ENCODE measurements around the gene MRPL32. TPM values are rescaled to one million over a fixed set of nuclear protein-coding genes. Genes with fewer than 3 reads are reported as not detected.

MRPL32 gene
- total RNA-seq, 1 donor = 53.1 TPM

- no peak for TF ChIP-seq CTCF (IDR thresholded peaks at IDR 0.05; ENCODE audit: insufficient read depth, low read length)
- DNase-seq (ENCODE audit: low read depth) = no peak
- no peak overlapping the region for H3K4me3 ChIP-seq (ENCODE audit: low read depth, low read length)
These were observed 28.6 kb downstream of the MRPL32 start for GRCh38 chr7:42960762-42961161.

- H3K4me3 ChIP-seq (ENCODE audit: low read depth, low read length) = no peak overlapping the region
- no peak for DNase-seq (ENCODE audit: low read depth)
- no peak for TF ChIP-seq CTCF (IDR thresholded peaks at IDR 0.05; ENCODE audit: insufficient read depth, low read length)
These were observed 29.0 kb downstream of the MRPL32 start for GRCh38 chr7:42961170-42961569.

GRCh38 chr7:42964293-42964692 is 32.1 kb downstream of the MRPL32 start:
- no peak overlapping the region for H3K4me3 ChIP-seq (ENCODE audit: low read depth, low read length)
- DNase-seq (ENCODE audit: low read depth) = no peak
- TF ChIP-seq CTCF (IDR thresholded peaks at IDR 0.05; ENCODE audit: insufficient read depth, low read length) = no peak

GRCh38 chr7:42964849-42965805 is 33.0 kb downstream of the MRPL32 start:
- DNase-seq (ENCODE audit: low read depth) = peak; percentile 35
- TF ChIP-seq CTCF (IDR thresholded peaks at IDR 0.05; ENCODE audit: insufficient read depth, low read length) = no peak
- no peak overlapping the region for H3K4me3 ChIP-seq (ENCODE audit: low read depth, low read length)

- no peak for TF ChIP-seq CTCF (IDR thresholded peaks at IDR 0.05; ENCODE audit: insufficient read depth, low read length)
- H3K4me3 ChIP-seq (ENCODE audit: low read depth, low read length) = no peak overlapping the region
- DNase-seq (ENCODE audit: low read depth) = no peak
These were observed 35.2 kb downstream of the MRPL32 start for GRCh38 chr7:42967391-42967790.

GRCh38 chr7:42972699-42973500 is 40.7 kb downstream of the MRPL32 start:
- DNase-seq (ENCODE audit: low read depth) = peak; percentile 97
- H3K4me3 ChIP-seq (ENCODE audit: low read depth, low read length) = no peak overlapping the region
- TF ChIP-seq CTCF (IDR thresholded peaks at IDR 0.05; ENCODE audit: insufficient read depth, low read length) = no peak
